Left lung (tissue), 10 donors: Measurements from ENCODE around the gene KDM2A. TPM values are rescaled to one million over a fixed set of nuclear protein-coding genes. Genes with fewer than 3 reads are reported as not detected.
A peak's percentile ranks its signal among the peaks of the same experiment; 100 is the strongest.

Experiments used
- ATAC-seq: fragments of 200-7000 bp; cut with Tn5 transposase; one replicate; pipeline ENCODE4 v1.9.1; 2020; ENCODE audit warnings: moderate library complexity
- DNase-seq, 4 donors: peaks; one replicate each; pipeline ENCODE4 v3.0.0-alpha.2; 2013 to 2020
- H3K27ac ChIP-seq, 2 donors: fragments of 200-600 bp; sonication (generic) in 1 of 2; one replicate each; pipeline versions ENCODE4 v1.5.0 to v1.8.0; 2020 to 2021
- H3K27me3 ChIP-seq, 2 donors: fragments of 200-600 bp; sonication (generic) in 1 of 2; one replicate each; pipeline versions ENCODE4 v1.5.0 to v1.8.0; 2020 to 2021
- H3K36me3 ChIP-seq, 2 donors: fragments of 200-600 bp; sonication (generic) in 1 of 2; one replicate each; pipeline versions ENCODE4 v1.5.0 to v1.8.0; 2020 to 2021
- H3K4me1 ChIP-seq, 2 donors: fragments of 200-600 bp; one replicate each; pipeline ENCODE4 v1.8.0; 2021
- H3K4me3 ChIP-seq, 2 donors: fragments of 200-600 bp; sonication (generic) in 1 of 2; one replicate each; pipeline versions ENCODE4 v1.5.0 to v1.8.0; 2020 to 2021; ENCODE audit warnings: mild to moderate bottlenecking in 1 of 2
- H3K9me3 ChIP-seq, 2 donors: fragments of 200-600 bp; sonication (generic) in 1 of 2; one replicate each; pipeline versions ENCODE4 v1.5.0 to v1.8.0; 2020 to 2021
- CTCF ChIP-seq, 2 donors: fragments of 200-600 bp; sonication (generic) in 1 of 2; IDR thresholded peaks; one replicate each; pipeline versions ENCODE4 v1.5.0 to v1.8.0; 2021; ENCODE audit warnings: antibody characterized with exemption in 2 of 2
- intact Hi-C, 2 donors: fragments of 100-400 bp; cut with DNase I; formaldehyde crosslinking; loops; one replicate each; pipeline versions ENCODE4 v1.11.2 to v1.14.2; 2022
- polyA plus RNA-seq, 6 donors: library from polyadenylated mRNA; unstranded; fragments of 120-200 nt; gene quantifications; one replicate each; pipeline ENCODE4 v1.2.1, GENCODE V29; 2013; ENCODE audit not compliant: insufficient read length in 6 of 6
- total RNA-seq, 2 donors: library from RNA; stranded (reverse); fragmentation: NEBNext Ultra II Directional; extraction: Animal tissue kit (Norgen Biotek cat#: 25700); gene quantifications; one replicate each; pipeline ENCODE4 v1.2.1, GENCODE V29; 2021
- donor health status: DM: no; HTN: yes; CAD: no.
- donor health status: DM: no; HTN: no; CAD: no.

The KDM2A gene
- total and polyA plus RNA-seq, 8 donors: 71.0 to 87.0 (median 80.3) TPM

GRCh38 chr11:67117176-67117575 lies 1.9 kb upstream of the KDM2A start:
- Histone ChIP-seq H3K27me3 (no peaks in the 10 kb centered on the region), H3K4me1 (peaks cover 15 to 29% of the 10 kb centered on the region in 2 donors), H3K4me3 (peak overlapping the region in 1 of 2 donors; percentile 84), H3K27ac (peak overlapping the region; percentile 97), H3K9me3 (no peaks in the 10 kb centered on the region), H3K36me3 (no peaks in the 10 kb centered on the region)
- TF ChIP-seq CTCF (IDR thresholded peaks at IDR 0.05): no peak
- ATAC-seq: no peak
- intact Hi-C loops: no loop called here
- DNase-seq: no peak

GRCh38 chr11:67117672-67118180 lies 1.3 kb upstream of the KDM2A start:
- Histone ChIP-seq H3K27me3 (no peaks in the 10 kb centered on the region), H3K27ac (peak overlapping the region; percentile 97), H3K4me3 (peak overlapping the region; percentile 40 to 84), H3K9me3 (no peaks in the 10 kb centered on the region), H3K4me1 (peaks cover 18 to 34% of the 10 kb centered on the region in 2 donors), H3K36me3 (no peaks in the 10 kb centered on the region)
- TF ChIP-seq CTCF (IDR thresholded peaks at IDR 0.05): no peak
- DNase-seq: peak; percentile 18 to 89 (median 37)
- intact Hi-C loops: no loop called here
- ATAC-seq: no peak

- peak overlapping the region; percentile 40 to 84 for H3K4me3 ChIP-seq
- no peak for TF ChIP-seq CTCF (IDR thresholded peaks at IDR 0.05)
- peak in 3 of 4 donors; percentile 38 to 88 (median 49) for DNase-seq
- H3K27me3 ChIP-seq: no peaks in the 10 kb centered on the region
- H3K27ac ChIP-seq: peak overlapping the region; percentile 97
- H3K36me3 ChIP-seq: no peaks in the 10 kb centered on the region
- intact Hi-C loops: no loop called here
- no peaks in the 10 kb centered on the region for H3K9me3 ChIP-seq
- peaks cover 18 to 40% of the 10 kb centered on the region in 2 donors for H3K4me1 ChIP-seq
- peak; percentile 10 for ATAC-seq
Measured at GRCh38 chr11:67118181-67118766, 789 bp upstream of the KDM2A start.

GRCh38 chr11:67119585-67120391 lies 725 bp downstream of the KDM2A start:
- TF ChIP-seq CTCF (IDR thresholded peaks at IDR 0.05): no peak
- Histone ChIP-seq H3K27ac (peak overlapping the region; percentile 97), H3K4me1 (peaks cover 18 to 52% of the 10 kb centered on the region in 2 donors), H3K9me3 (no peaks in the 10 kb centered on the region), H3K27me3 (no peaks in the 10 kb centered on the region), H3K36me3 (peaks cover 0 to 11% of the 10 kb centered on the region in 2 donors), H3K4me3 (peak overlapping the region; percentile 75 to 84)
- intact Hi-C loops: no loop called here
- DNase-seq (peak in 3 of 4 donors; percentile 30 to 88 (median 42)), ATAC-seq (no peak)

GRCh38 chr11:67120456-67120855 lies 1.4 kb downstream of the KDM2A start:
- Histone ChIP-seq H3K9me3 (no peaks in the 10 kb centered on the region), H3K4me1 (peaks cover 18 to 53% of the 10 kb centered on the region in 2 donors), H3K27ac (peak overlapping the region; percentile 97), H3K36me3 (peaks cover 0 to 12% of the 10 kb centered on the region in 2 donors), H3K27me3 (no peaks in the 10 kb centered on the region), H3K4me3 (peak overlapping the region; percentile 75 to 84)
- ATAC-seq (no peak), DNase-seq (no peak)
- TF ChIP-seq CTCF (IDR thresholded peaks at IDR 0.05): no peak
- intact Hi-C loops: no loop called here
